Endodermal cell (in vitro differentiated cells): ENCODE results near the gene ASAP3. TPM values are rescaled to one million over a fixed set of nuclear protein-coding genes. Genes with fewer than 3 reads are reported as not detected.

Experiments used
- DNase-seq: peaks from one replicate; pipeline ENCODE4 v3.0.0-alpha.2; 2017
- H3K27ac ChIP-seq: 2 replicates; pipeline ENCODE4 v1.5.1; 2013; ENCODE audit warnings: mild to moderate bottlenecking, low read depth, low read length, moderate library complexity
- H3K27me3 ChIP-seq: 2 replicates; pipeline ENCODE4 v1.6.1; 2013; ENCODE audit warnings: mild to moderate bottlenecking, low read length, moderate library complexity; ENCODE audit not compliant: insufficient read depth, control insufficient read depth, poor library complexity, severe bottlenecking
- H3K36me3 ChIP-seq: 2 replicates; pipeline ENCODE4 v1.7.0; 2013; ENCODE audit warnings: mild to moderate bottlenecking, low read length, moderate library complexity; ENCODE audit not compliant: control insufficient read depth, insufficient read depth
- H3K4me1 ChIP-seq: one replicate; pipeline ENCODE4 v1.7.0; 2013; ENCODE audit warnings: low read length; ENCODE audit not compliant: control insufficient read depth, insufficient read depth
- H3K4me3 ChIP-seq: 2 replicates; pipeline ENCODE4 v1.5.1; 2013; ENCODE audit warnings: mild to moderate bottlenecking, low read length, moderate library complexity
- H3K9ac ChIP-seq: 2 replicates; pipeline ENCODE4 v1.6.1; 2013; ENCODE audit warnings: mild to moderate bottlenecking, low read length, moderate library complexity; ENCODE audit not compliant: poor library complexity, severe bottlenecking; ENCODE audit errors: extremely low read depth
- H3K9me3 ChIP-seq: 2 replicates; pipeline ENCODE4 v1.6.1; 2013; ENCODE audit warnings: mild to moderate bottlenecking, low read length, moderate library complexity; ENCODE audit not compliant: control insufficient read depth
- H3K27ac Mint-ChIP-seq: 2 replicates; pipeline ENCODE4 v1.8.0; 2020; ENCODE audit warnings: mixed read lengths
- H3K27me3 Mint-ChIP-seq: 2 replicates; pipeline ENCODE4 v1.8.0; 2021; ENCODE audit warnings: mild to moderate bottlenecking, mixed read lengths; ENCODE audit not compliant: insufficient read depth
- H3K36me3 Mint-ChIP-seq: 2 replicates; pipeline ENCODE4 v1.8.0; 2020; ENCODE audit warnings: low read depth, mixed read lengths
- H3K4me1 Mint-ChIP-seq: 2 replicates; pipeline ENCODE4 v1.8.0; 2020; ENCODE audit warnings: mixed read lengths
- H3K4me3 Mint-ChIP-seq: 2 replicates; pipeline ENCODE4 v1.8.0; 2020; ENCODE audit warnings: mild to moderate bottlenecking, moderate library complexity, mixed read lengths
- H3K9me3 Mint-ChIP-seq: 2 replicates; pipeline ENCODE4 v1.8.0; 2020; ENCODE audit warnings: mild to moderate bottlenecking, mixed read lengths
- CTCF ChIP-seq: fragments of 200-600 bp; sonication (generic); conservative IDR thresholded peaks from 2 replicates; pipeline ENCODE4 v1.5.0; 2021; ENCODE audit warnings: antibody characterized with exemption, mild to moderate bottlenecking
- WGBS, 2 experiments: methylation state at CpG; one replicate each; pipeline versions ENCODE4 v1.1.5 to v1.1.7; 2013; ENCODE audit warnings: missing lambda C conversion rate in 2 of 2, mixed read lengths in 1 of 2; ENCODE audit not compliant: insufficient coverage in 1 of 2, insufficient read length in 1 of 2; 5-methylcytosine and 5-hydroxymethylcytosine counted together
- total RNA-seq, 2 donors: library from RNA; stranded (reverse); fragmentation: NEBNext Ultra II Directional in 1 of 2; extraction: Animal tissue kit (Norgen Biotek cat#: 25700) in 1 of 2; gene quantifications; 2 replicates in 1 of 2; 3 replicates in 1 of 2; pipeline ENCODE4 v1.2.1, GENCODE V29; 2021

Gene ASAP3
- total RNA-seq, 2 donors from 2014 or later, result 78.7 to 91.0 TPM

DNA sequence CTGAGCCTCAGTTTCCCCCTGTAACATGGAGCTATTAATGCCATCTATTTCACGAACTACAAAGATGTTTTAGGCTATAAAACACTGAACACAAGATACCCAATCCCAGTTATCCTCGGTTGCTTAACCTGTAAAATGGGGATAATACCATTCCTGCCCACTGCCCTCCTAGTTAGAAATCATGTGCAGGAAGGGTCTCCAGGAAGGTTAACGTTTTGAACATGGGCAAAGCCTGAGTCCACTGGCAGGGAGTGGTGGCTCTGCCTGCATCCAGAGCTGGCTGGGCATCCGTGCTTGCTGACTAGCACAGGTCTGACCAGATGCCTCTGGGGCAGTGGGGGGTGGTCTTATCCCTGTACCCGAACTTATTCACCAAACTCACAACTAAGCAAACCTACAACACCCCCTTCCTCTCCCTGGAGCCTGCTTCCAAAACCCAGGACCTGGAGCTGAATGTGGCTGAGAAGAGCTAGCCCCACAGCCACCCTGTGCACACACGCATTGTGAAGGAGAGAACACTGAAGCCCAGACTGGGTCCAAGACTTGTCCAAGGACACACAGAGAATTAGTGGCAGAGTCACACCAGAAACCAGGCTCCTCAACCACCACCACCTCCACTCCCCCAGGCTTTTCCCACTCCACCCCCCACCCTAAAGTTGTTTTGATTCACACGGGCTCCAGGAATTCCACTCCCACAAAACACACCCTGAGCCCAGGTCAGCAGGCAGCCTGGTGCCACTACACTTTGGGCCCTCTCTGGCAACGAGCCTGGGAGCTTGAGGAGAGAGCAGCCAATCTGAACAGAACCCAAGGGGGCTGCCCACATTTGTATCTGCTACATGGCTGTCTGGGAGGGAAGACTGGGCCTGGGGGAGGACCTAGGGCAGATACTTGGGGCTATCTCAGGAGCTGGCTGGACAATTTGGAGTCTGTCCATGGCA is 45.4 kb upstream of the ASAP3 start:
- no peaks in the 10 kb centered on the region for H3K9me3 Mint-ChIP-seq
- Histone ChIP-seq H3K9ac (no peak overlapping the region), H3K36me3 (no peaks in the 10 kb centered on the region), H3K4me1 (peaks cover 6% of the 10 kb centered on the region), H3K27ac (no peak overlapping the region), H3K4me3 (peak overlapping the region; percentile 79), H3K9me3 (no peaks in the 10 kb centered on the region), H3K27me3 (peaks cover 15% of the 10 kb centered on the region)
- no peak for TF ChIP-seq CTCF
- H3K4me1 Mint-ChIP-seq, result peaks cover 5% of the 10 kb centered on the region
- peak overlapping the region; percentile 63 for H3K4me3 Mint-ChIP-seq
- no peaks in the 10 kb centered on the region for H3K36me3 Mint-ChIP-seq
- no peak for DNase-seq
- H3K27ac Mint-ChIP-seq, result no peak overlapping the region
- H3K27me3 Mint-ChIP-seq, result peaks cover 46% of the 10 kb centered on the region
- 81 to 86% methylated on average over 6 to 8 of the region's 8 CpGs for WGBS, 2 experiments

- H3K4me1 Mint-ChIP-seq, result peaks cover 5% of the 10 kb centered on the region
- H3K9me3 Mint-ChIP-seq, result no peaks in the 10 kb centered on the region
- TF ChIP-seq CTCF, result no peak
- peaks cover 40% of the 10 kb centered on the region for H3K27me3 Mint-ChIP-seq
- 72 to 83% methylated on average over 6 to 9 of the region's 9 CpGs for WGBS, 2 experiments
- Histone ChIP-seq H3K9ac (no peak overlapping the region), H3K9me3 (no peaks in the 10 kb centered on the region), H3K4me1 (peaks cover 6% of the 10 kb centered on the region), H3K27me3 (peaks cover 15% of the 10 kb centered on the region), H3K36me3 (no peaks in the 10 kb centered on the region), H3K4me3 (no peak overlapping the region), H3K27ac (no peak overlapping the region)
- H3K36me3 Mint-ChIP-seq, result no peaks in the 10 kb centered on the region
- H3K4me3 Mint-ChIP-seq, result no peak overlapping the region
- H3K27ac Mint-ChIP-seq, result no peak overlapping the region
- no peak for DNase-seq
These were observed 44.4 kb upstream of the ASAP3 start for GRCh38 chr1:23528250-23528978.

GRCh38 chr1:23527900-23528249 is 43.9 kb upstream of the ASAP3 start:
- peaks cover 6% of the 10 kb centered on the region for H3K4me1 ChIP-seq
- no peaks in the 10 kb centered on the region for H3K9me3 ChIP-seq
- no peak overlapping the region for H3K27ac Mint-ChIP-seq
- TF ChIP-seq CTCF, result no peak
- H3K27me3 Mint-ChIP-seq, result peaks cover 34% of the 10 kb centered on the region
- no peaks in the 10 kb centered on the region for H3K9me3 Mint-ChIP-seq
- peaks cover 15% of the 10 kb centered on the region for H3K27me3 ChIP-seq
- H3K27ac ChIP-seq, result no peak overlapping the region
- no peak overlapping the region for H3K9ac ChIP-seq
- WGBS, 2 experiments, result 91 to 100% methylated on average over 4 to 6 of the region's 6 CpGs
- H3K36me3 Mint-ChIP-seq, result peaks cover 1% of the 10 kb centered on the region
- H3K4me3 ChIP-seq, result no peak overlapping the region
- peaks cover 5% of the 10 kb centered on the region for H3K4me1 Mint-ChIP-seq
- no peaks in the 10 kb centered on the region for H3K36me3 ChIP-seq
- no peak for DNase-seq
- H3K4me3 Mint-ChIP-seq, result no peak overlapping the region
